Small intestine (tissue), 7 donors: ENCODE data around the gene INPP5D. TPM values are rescaled to one million over a fixed set of nuclear protein-coding genes. Genes with fewer than 3 reads are reported as not detected.
"Not testable (repeated sequence)": the region's sequence is repeated elsewhere in the genome, so short reads cannot be mapped to it uniquely, and the experiment has no call there.

Source experiments
- DNase-seq, 2 donors: peaks; one replicate each; pipeline versions ENCODE4 v3.0.0 to v3.0.0-alpha.2; 2013
- FAIRE-seq: peaks from 2 replicates; lab custom pipeline; 2012; peaks lifted over from hg19 to GRCh38; lab: Jason Lieb, UNC
- H3K27ac ChIP-seq, 3 donors: one replicate each; pipeline ENCODE4 v1.5.1; 2013; ENCODE audit warnings: low read length in 2 of 3, mild to moderate bottlenecking in 2 of 3, control low read depth in 1 of 3, inconsistent platforms in 1 of 3, low read depth in 1 of 3, moderate library complexity in 1 of 3
- H3K27me3 ChIP-seq, 3 donors: one replicate each; pipeline ENCODE4 v1.6.1; 2013; ENCODE audit warnings: low read length in 3 of 3, inconsistent platforms in 1 of 3; ENCODE audit not compliant: control insufficient read depth in 3 of 3, insufficient read depth in 3 of 3
- H3K36me3 ChIP-seq, 3 donors: one replicate each; pipeline ENCODE4 v1.6.1; 2013; ENCODE audit warnings: low read length in 3 of 3, inconsistent platforms in 1 of 3, low read depth in 1 of 3, mild to moderate bottlenecking in 1 of 3, moderate library complexity in 1 of 3; ENCODE audit not compliant: control insufficient read depth in 3 of 3, insufficient read depth in 2 of 3
- H3K4me1 ChIP-seq, 3 donors: one replicate each; pipeline ENCODE4 v1.6.1; 2013; ENCODE audit warnings: low read length in 2 of 3, inconsistent platforms in 1 of 3, low read depth in 1 of 3, mild to moderate bottlenecking in 1 of 3, moderate library complexity in 1 of 3; ENCODE audit not compliant: control insufficient read depth in 3 of 3, insufficient read depth in 2 of 3
- H3K4me3 ChIP-seq, 3 donors: one replicate each; pipeline ENCODE4 v1.5.1; 2013; ENCODE audit warnings: low read length in 3 of 3, control low read depth in 1 of 3, inconsistent platforms in 1 of 3, low read depth in 1 of 3, mild to moderate bottlenecking in 1 of 3, moderate library complexity in 1 of 3
- H3K9me3 ChIP-seq, 2 donors: one replicate each; pipeline ENCODE4 v1.6.1; 2013; ENCODE audit warnings: low read depth in 1 of 2, low read length in 1 of 2; ENCODE audit not compliant: control insufficient read depth in 2 of 2, insufficient read depth in 1 of 2
- WGBS, 3 donors: extraction: QIAGEN DNeasy Blood & Tissue Kit; methylation state at CpG; one replicate each; pipeline ENCODE4 v1.1.7; 2013; 5-methylcytosine and 5-hydroxymethylcytosine counted together
- polyA plus RNA-seq, 4 donors: library from polyadenylated mRNA; stranded (reverse) in 3 of 4; unstranded in 1 of 4; fragments of 200-250 nt in 3 of 4; fragments of 120-200 nt in 1 of 4; gene quantifications; one replicate each; pipeline versions ENCODE4 v1.2.1 to v1.2.3, GENCODE V29; 2013
- donor health status: healthy with polysubstance abuse.
- donor health status: control.
- donor health status: control.
- donor health status: Bipolar disorder and iron deficiency.
- donor health status: healthy.

INPP5D gene
- polyA plus RNA-seq, 4 donors: 4.7 to 10.4 (median 6.9) TPM

GRCh38 chr2:233186851-233187250, 126.7 kb downstream of the INPP5D start:
- H3K9me3 ChIP-seq: no peaks in the 10 kb centered on the region
- no peak overlapping the region for H3K27ac ChIP-seq
- H3K27me3 ChIP-seq: no peaks in the 10 kb centered on the region
- H3K4me1 ChIP-seq: no peaks in the 10 kb centered on the region
- no peak for DNase-seq
- WGBS, 3 donors: 87 to 95% (median 93%) methylated on average over 5 of the region's 5 CpGs
- H3K4me3 ChIP-seq: no peak overlapping the region
- peaks cover 0 to 2% (median 0%) of the 10 kb centered on the region in 3 donors for H3K36me3 ChIP-seq
- no peak for FAIRE-seq

GRCh38 chr2:233189025-233189424, 128.9 kb downstream of the INPP5D start:
- no peak overlapping the region for H3K4me3 ChIP-seq
- no peak overlapping the region for H3K27ac ChIP-seq
- 80 to 87% (median 87%) methylated on average over 8 of the region's 8 CpGs for WGBS, 3 donors
- H3K4me1 ChIP-seq: no peaks in the 10 kb centered on the region
- DNase-seq (no peak), FAIRE-seq (no peak)
- H3K9me3 ChIP-seq: no peaks in the 10 kb centered on the region
- peaks cover 0 to 2% (median 0%) of the 10 kb centered on the region in 3 donors for H3K36me3 ChIP-seq
- no peaks in the 10 kb centered on the region for H3K27me3 ChIP-seq

- not testable (repeated sequence) for H3K27ac ChIP-seq, FAIRE-seq, DNase-seq, H3K27me3 ChIP-seq, H3K4me3 ChIP-seq, H3K4me1 ChIP-seq, H3K36me3 ChIP-seq, H3K9me3 ChIP-seq
- 82 to 90% (median 85%) methylated on average over 2 of the region's 2 CpGs for WGBS, 3 donors
Measured at GRCh38 chr2:233191016-233191415, 130.9 kb downstream of the INPP5D start.

- Histone ChIP-seq H3K9me3 (no peaks in the 10 kb centered on the region), H3K27ac (no peak overlapping the region), H3K36me3 (no peaks in the 10 kb centered on the region), H3K4me1 (no peaks in the 10 kb centered on the region), H3K4me3 (no peak overlapping the region), H3K27me3 (no peaks in the 10 kb centered on the region)
- no peak for FAIRE-seq
- DNase-seq: no peak
- 84 to 94% (median 92%) methylated on average over 11 of the region's 11 CpGs for WGBS, 3 donors
Measured at GRCh38 chr2:233193738-233194137, 133.6 kb downstream of the INPP5D start.

- Histone ChIP-seq H3K4me1 (no peaks in the 10 kb centered on the region), H3K4me3 (no peak overlapping the region), H3K9me3 (no peaks in the 10 kb centered on the region), H3K36me3 (no peaks in the 10 kb centered on the region), H3K27ac (no peak overlapping the region), H3K27me3 (no peaks in the 10 kb centered on the region)
- WGBS, 3 donors: 95 to 99% (median 97%) methylated on average over 5 of the region's 5 CpGs
- no peak for FAIRE-seq
- DNase-seq: no peak
Measured at GRCh38 chr2:233195027-233195426, 134.9 kb downstream of the INPP5D start.

GRCh38 chr2:233197022-233197421, 136.9 kb downstream of the INPP5D start:
- no peaks in the 10 kb centered on the region for H3K4me1 ChIP-seq
- H3K4me3 ChIP-seq: no peak overlapping the region
- no peaks in the 10 kb centered on the region for H3K36me3 ChIP-seq
- H3K27ac ChIP-seq: no peak overlapping the region
- no peaks in the 10 kb centered on the region for H3K27me3 ChIP-seq
- no peaks in the 10 kb centered on the region for H3K9me3 ChIP-seq
- 84 to 90% (median 89%) methylated on average over 6 of the region's 6 CpGs for WGBS, 3 donors
- no peak for DNase-seq
- FAIRE-seq: no peak

- Histone ChIP-seq H3K27me3 (peaks cover 0 to 3% (median 0%) of the 10 kb centered on the region in 3 donors), H3K4me1 (no peaks in the 10 kb centered on the region), H3K27ac (no peak overlapping the region), H3K36me3 (no peaks in the 10 kb centered on the region), H3K4me3 (no peak overlapping the region), H3K9me3 (peaks cover 0 to 7% of the 10 kb centered on the region in 2 donors)
- no peak for DNase-seq
- FAIRE-seq: no peak
- 79 to 86% (median 84%) methylated on average over 12 of the region's 12 CpGs for WGBS, 3 donors
Measured at GRCh38 chr2:233198026-233198425, 137.9 kb downstream of the INPP5D start.

- Histone ChIP-seq H3K27ac (no peak overlapping the region), H3K4me3 (no peak overlapping the region), H3K36me3 (no peaks in the 10 kb centered on the region), H3K4me1 (no peaks in the 10 kb centered on the region), H3K27me3 (peaks cover 0 to 3% (median 0%) of the 10 kb centered on the region in 3 donors), H3K9me3 (peaks cover 0 to 17% of the 10 kb centered on the region in 2 donors)
- no peak for FAIRE-seq
- WGBS, 3 donors: 79 to 85% (median 81%) methylated on average over 10 of the region's 10 CpGs
- no peak for DNase-seq
Measured at GRCh38 chr2:233199870-233200269, 139.7 kb downstream of the INPP5D start.

GRCh38 chr2:233200790-233201189, 140.6 kb downstream of the INPP5D start:
- not testable (repeated sequence) for DNase-seq, H3K27ac ChIP-seq, H3K27me3 ChIP-seq, H3K36me3 ChIP-seq, H3K4me3 ChIP-seq, FAIRE-seq, H3K4me1 ChIP-seq
- WGBS, 3 donors: 93 to 95% (median 95%) methylated on average over 5 of the region's 5 CpGs
- peaks cover 0 to 17% of the 10 kb centered on the region in 2 donors for H3K9me3 ChIP-seq
